HG03342 (cell line): Measurements from ENCODE around the gene NCLN.
"Not testable (repeated sequence)": the region's sequence is repeated elsewhere in the genome, so short reads cannot be mapped to it uniquely, and the experiment has no call there.

Experiments
- ATAC-seq: cut with Tn5 transposase; IDR thresholded peaks from one replicate; pipeline ENCODE4 v1.9.1; 2021; ENCODE audit warnings: mild to moderate bottlenecking, moderate library complexity; ENCODE audit not compliant: unreplicated experiment

Gene NCLN

DNA sequence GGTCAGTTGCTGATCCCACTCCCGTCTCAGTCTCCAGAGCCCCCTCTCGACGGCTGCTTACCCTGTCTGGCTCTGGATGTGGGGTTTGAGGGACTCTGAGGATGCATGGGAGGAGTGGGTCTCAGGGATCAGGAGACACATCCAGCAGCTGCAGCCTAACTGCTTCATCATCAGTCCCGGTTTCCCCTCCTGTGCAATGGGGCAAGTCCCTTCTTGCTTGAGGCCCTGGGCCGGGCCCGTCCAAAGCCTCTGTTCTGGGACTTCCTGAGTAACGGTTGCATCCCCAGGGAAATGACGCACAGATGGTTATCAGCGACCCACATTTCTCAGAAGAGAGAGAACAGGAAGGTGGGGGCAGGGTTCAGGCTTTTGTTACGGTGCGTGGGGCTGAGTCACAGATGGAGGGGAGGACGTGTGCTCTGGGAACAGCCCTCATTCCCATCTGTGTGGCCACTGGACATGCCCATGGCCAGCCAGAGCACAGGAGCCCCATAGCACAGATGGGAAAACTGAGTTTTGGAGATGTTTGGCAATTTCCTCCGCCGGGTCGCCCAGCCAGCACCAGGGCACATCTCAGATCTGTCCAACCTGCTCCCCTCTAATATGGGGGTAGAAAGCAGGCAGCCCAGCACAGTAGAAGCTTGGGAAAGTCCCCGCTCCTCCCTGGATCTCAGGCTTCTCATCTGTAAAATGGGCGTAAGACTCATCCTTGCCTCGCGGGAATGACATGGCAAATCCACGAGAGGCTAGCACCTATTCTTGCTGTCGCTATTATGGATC, 30.6 kb upstream of the NCLN start:
- ATAC-seq, result peak; percentile 72

DNA sequence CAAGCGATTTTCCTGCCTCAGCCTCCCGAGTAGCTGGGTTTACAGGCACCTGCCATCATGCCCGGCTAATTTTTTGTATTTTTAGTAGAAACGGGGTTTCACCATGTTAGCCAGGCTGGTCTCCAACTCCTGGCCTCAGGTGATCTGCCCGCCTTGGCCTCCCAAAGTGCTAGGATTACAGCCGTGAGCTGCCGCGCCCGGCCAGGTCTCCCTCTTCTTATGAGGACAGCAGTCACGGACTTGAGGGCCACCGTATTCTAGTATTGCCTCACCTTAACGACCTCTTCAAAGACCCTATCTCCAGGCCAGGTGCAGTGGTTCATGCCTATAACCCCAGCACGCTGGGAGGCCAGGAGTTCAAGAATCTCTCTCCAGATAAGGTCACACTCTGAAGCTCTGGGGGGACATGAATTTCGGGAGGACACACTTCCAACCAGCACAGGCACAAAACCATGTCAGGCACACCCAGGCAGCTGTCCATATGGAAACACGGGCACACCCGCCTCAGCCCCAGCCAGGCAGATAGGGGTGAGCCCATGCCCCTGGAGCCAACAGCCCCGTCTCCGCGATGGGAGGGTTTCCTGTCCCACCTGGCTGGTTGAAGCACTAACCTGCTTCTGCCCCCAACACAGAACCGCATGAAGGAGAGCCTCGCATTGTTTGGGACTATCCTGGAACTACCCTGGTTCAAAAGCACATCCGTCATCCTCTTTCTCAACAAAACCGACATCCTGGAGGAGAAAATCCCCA, 28.5 kb upstream of the NCLN start:
- ATAC-seq, result no peak

DNA sequence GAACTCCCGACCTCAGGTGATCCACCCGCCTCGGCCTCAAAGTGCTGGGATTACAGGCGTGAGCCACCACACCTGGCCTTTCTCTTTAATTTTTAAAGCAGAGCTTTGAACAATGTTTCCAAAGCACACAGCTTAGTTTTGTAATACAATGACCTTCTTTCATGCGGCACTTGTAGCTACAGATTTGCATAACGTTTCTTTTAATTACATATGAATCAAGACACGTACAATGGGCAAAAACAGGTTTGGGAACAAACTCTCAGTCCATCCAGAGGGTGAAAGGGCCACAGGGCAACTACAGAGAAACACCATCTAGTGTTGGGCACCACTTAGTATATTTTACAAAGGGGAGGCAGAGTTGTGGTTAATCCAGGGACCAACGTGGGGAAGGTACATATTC, 26.2 kb upstream of the NCLN start:
- ATAC-seq, result no peak

DNA sequence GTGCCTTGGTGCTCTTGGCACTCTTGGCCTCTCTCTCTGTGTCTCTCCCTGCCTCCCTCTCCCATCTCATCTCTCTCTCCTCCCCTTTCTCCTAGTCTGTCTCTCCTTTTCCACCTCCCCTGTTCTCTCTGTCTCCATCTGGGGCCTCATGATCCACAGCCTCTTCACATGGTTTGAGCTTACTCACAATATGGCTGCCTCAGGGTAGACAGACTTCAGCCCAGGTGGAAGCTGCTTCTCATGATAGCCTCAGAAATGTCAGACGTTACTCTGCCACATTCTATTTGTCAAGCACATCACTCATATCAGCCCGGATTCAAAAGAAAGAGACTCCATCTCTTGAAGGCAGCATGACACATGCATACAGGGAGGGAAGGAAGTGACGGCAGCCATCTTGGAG, 25.5 kb upstream of the NCLN start:
- no peak for ATAC-seq

DNA sequence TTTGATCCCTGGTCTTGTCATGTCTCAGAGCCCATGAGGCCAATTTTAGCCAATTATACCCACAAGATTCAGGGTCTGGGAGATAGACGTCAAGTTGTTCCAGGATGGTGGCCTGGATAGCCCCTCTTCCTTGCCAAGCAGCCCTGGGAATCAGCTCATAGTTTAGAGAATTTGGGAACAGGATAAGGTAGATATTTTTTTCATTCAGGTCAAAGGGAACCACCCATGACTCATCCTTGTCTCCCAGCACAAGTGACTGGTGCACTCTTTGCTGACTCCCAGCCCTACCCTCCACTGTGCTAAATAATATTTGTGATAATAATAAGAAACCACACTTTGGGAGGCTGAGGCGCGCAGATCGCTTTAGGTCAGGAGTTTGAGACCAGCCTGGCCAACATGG, 24.3 kb upstream of the NCLN start:
- no peak for ATAC-seq

DNA sequence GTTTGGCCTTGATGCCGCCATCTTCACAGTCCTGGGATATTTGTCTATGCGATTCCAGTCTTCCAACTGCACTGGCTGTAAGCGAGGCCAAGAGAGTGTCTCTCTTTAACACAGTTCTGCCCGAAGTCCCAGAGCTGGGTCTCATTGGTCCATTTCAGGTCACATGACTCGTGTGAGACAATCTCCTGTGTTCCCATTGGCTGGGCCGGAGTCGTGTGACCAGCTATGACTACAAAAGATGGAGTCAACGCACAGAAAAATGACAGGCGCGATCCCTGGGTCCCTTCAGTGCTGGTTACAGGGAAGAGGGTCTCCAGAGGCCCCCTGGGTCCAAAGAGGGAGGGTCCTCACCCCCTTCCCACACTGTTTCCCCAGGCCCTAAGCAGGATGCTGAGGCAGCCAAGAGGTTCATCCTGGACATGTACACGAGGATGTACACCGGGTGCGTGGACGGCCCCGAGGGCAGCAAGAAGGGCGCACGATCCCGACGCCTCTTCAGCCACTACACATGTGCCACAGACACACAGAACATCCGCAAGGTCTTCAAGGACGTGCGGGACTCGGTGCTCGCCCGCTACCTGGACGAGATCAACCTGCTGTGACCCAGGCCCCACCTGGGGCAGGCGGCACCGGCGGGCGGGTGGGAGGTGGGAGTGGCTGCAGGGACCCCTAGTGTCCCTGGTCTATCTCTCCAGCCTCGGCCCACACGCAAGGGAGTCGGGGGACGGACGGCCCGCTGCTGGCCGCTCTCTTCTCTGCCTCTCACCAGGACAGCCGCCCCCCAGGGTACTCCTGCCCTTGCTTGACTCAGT, 23.1 kb upstream of the NCLN start:
- no peak for ATAC-seq

DNA sequence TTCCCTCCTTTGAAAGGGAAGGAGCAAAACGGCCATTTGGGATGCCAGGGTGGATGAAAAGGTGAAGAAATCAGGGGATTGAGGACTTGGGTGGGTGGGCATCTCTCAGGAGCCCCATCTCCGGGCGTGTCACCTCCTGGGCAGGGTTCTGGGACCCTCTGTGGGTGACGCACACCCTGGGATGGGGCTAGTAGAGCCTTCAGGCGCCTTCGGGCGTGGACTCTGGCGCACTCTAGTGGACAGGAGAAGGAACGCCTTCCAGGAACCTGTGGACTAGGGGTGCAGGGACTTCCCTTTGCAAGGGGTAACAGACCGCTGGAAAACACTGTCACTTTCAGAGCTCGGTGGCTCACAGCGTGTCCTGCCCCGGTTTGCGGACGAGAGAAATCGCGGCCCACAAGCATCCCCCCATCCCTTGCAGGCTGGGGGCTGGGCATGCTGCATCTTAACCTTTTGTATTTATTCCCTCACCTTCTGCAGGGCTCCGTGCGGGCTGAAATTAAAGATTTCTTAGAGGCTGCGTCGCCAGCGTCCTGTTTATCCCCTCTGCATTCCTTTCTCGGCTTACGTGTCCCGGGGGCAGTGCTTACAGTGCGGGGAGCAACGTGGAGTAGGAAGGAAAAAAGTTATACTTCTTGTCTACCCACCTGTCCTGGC, 22.4 kb upstream of the NCLN start:
- peak; percentile 55 for ATAC-seq

DNA sequence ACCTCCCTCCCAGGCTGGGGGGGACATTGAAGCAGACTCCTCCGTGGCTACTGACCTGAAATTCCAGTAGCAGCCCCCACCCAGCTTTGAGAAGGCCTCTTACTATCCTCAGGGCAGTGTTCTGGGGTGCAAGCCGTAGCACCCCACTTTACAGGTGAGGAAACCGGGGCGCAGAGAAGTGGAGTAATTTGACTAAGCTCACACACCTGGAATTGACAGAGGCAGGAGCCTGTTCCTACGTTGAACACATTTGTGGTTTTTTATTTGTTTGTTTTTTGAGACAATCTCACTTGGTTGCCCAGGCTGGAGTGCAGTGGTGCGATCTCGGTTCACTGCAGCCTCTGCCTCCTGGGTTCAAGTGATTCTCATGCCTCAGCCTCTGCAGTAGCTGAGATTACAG, 21.8 kb upstream of the NCLN start:
- ATAC-seq, result no peak

DNA sequence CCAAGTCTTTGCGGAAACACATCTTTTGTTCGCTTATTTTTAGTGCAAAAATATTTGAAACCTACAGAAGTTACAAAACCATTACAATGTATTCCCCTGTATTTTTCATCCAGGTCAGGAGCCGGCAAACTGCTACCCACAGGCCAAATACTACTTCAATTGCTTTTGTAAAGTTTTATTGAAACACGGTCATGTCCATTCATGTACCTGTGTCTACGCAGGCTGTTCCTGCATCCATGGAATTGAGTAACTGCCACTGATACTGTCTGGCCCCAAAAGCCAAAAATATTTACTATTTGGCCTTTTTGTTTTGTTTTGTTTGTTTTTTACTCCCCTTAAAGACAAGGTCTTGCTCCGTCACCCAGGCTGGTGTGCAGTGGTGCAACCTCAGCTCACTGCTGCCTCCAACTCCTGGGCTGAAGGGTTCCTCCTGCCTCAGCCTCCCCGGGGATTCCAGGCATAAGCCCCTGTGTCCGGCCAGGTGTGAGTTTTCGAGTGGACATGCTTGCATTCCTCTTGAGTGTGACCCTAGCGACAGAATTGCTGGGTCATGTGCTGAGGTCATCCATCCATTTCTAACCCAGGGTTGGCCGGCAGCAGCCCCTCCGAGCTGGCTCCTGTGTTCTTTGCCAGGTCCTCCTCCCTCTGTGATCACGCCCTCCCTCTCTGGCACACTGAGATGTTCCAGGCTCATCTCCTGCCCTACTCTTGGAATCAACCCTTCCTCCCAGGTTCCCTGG, 18.0 kb upstream of the NCLN start:
- ATAC-seq, result no peak

DNA sequence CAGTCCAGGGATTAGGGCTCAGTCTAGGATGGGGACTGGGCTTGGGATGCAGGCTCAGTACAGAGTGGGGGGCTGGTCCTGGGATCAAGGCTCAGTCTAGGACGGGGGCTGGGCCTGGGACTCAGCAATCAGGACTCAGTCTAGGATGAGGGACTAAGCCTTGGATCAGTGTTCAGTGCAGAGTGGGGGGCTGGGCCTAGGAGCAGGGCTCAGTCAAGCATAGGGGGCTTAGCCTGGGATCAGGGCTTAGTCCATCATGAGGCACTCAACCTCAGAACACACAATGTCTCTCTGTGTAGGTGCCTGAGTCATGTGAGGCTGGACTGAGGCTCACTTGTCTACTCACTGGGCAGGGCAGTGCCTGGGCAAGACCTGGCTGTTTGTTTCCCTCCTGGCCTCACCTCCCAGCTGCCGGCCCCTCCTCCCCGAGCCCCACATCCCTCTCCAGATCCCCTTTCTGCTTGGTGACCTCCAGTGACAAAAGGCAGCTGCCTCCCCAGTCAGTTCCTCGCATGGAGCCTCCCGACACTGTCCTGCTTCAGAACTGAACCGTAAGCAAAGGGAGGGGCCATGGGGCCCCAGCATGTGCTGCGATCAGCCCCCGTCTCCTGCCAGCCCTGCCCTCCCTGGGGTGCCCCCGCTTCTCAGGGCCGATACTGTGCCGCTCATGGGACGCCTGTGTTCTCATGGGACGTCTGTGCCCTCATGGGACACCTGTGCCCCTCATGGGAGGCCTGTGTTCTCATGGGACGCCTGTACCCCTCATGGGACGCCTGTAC, 13.6 kb upstream of the NCLN start:
- ATAC-seq, result no peak

DNA sequence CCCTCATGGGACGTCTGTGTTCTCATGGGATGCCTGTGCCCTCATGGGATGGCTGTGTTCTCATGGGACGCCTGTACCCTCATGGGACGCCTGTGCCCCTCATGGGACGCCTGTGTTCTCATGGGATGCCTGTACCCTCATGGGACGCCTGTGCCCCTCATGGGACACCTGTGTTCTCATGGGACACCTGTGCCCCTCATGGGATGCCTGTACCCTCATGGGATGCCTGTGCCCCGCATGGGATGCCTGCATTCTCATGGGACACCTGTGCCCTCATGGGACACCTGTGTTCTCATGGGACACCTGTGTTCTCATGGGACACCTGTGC, 13.1 kb upstream of the NCLN start:
- ATAC-seq, result not testable (repeated sequence)

DNA sequence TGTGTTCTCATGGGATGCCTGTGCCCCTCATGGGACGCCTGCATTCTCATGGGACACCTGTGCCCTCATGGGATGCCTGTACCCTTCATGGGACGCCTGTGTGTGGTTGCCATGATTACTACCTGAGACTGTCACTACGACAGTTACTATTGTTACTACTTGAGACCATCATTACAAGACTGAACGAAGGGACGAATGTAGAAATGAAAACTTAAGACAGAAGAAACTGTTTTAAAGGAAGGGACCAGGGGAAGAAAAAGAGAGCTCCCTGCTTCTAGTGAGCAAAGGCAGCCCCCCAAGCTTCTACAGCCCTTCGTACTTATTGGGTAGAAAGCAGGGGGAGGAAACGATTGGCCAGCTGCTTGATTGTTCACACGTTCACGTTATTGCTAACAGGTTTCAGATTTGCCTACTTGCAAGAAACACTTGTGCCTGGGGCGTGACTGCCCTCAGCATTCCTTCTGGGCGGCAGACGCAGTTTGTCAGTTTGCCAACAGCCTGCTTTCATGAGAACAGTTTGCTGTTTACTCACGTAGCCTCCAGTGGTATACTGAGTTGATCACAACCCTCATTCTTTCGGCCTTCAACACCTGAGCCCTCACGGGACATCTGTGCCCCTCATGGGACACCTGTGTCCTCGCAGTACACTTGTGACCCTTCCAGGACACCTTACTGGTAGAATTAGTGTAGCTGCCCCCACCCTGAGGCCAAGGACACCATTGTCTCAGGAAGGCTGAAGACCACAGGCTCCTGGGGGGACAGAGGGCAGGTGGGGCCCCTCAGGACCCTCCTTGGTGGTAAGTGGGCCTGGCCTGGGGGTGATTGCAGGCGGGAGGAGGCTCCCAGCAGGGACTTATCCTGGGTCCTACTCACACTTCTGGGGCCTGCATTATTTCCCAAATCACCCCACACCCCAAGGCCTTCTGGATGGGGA, 9.7 kb upstream of the NCLN start:
- ATAC-seq, result no peak

DNA sequence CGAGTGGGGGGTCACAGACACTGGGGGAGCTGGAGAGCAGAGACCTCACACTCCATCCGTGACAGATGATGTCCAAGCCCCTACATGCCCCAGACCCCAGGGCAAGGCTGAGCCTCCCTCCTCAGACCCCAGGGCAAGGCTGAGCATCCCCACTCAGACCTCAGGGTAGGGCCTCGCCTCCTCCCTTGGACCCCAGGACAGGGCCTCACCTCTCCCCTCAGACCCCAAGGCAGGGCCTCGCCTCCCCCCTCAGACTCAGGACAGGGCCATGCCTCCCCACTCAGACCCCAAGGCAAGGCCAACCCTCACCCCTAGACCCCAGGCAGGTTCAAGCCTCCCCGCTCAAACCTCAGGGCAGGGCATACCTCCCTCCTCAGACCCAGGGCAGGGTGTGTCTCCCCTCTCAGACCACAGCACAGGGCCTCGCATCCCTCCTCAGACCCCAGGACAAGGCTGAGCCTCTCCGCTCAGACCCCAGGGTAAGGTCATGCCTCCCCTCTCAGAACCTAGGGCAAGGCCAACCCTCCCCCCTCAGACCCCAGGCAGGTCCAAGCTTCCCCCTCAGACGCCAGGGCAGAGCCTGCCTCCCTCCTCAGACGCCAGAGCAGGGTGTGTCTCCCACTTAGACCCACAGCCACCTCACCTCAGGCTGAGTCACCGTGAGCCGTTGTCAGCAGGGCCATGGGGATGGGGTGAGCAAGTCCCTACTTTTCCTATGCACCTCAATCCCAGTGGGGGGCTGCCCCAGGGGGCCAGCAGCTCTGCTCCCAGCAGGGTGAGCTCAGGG, 8.8 kb upstream of the NCLN start:
- ATAC-seq, result no peak

DNA sequence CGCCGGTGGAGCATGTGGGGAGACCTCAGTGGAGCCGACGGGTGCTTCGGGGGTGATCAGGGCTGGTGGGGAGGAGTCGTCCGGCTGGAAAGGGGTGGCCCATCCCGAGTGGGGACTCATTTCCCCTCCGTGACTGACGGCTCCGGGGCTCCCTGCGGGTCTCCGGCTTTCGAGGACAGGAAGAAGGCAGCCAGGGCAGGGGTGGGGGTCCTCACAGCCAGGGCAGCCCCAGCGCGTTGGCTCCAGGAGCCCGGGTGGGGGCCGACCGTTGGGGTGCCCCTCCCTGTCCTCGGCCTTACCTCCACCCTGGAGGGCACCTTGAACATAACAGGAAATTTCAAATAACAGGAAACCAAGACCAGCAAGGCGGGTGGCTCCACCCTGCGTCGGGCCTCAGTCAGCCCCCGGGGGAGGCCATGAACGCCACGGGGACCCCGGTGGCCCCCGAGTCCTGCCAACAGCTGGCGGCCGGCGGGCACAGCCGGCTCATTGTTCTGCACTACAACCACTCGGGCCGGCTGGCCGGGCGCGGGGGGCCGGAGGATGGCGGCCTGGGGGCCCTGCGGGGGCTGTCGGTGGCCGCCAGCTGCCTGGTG, 7.3 kb upstream of the NCLN start, which contains the start of gene S1PR4:
S1PR4 (plus strand) TSS at position 393 of the 596 bp plus-strand sequence; CDS start at position 417, 24 bp downstream.
- no peak for ATAC-seq

DNA sequence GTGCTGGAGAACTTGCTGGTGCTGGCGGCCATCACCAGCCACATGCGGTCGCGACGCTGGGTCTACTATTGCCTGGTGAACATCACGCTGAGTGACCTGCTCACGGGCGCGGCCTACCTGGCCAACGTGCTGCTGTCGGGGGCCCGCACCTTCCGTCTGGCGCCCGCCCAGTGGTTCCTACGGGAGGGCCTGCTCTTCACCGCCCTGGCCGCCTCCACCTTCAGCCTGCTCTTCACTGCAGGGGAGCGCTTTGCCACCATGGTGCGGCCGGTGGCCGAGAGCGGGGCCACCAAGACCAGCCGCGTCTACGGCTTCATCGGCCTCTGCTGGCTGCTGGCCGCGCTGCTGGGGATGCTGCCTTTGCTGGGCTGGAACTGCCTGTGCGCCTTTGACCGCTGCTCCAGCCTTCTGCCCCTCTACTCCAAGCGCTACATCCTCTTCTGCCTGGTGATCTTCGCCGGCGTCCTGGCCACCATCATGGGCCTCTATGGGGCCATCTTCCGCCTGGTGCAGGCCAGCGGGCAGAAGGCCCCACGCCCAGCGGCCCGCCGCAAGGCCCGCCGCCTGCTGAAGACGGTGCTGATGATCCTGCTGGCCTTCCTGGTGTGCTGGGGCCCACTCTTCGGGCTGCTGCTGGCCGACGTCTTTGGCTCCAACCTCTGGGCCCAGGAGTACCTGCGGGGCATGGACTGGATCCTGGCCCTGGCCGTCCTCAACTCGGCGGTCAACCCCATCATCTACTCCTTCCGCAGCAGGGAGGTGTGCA, 6.6 kb upstream of the NCLN start:
- ATAC-seq, result no peak

DNA sequence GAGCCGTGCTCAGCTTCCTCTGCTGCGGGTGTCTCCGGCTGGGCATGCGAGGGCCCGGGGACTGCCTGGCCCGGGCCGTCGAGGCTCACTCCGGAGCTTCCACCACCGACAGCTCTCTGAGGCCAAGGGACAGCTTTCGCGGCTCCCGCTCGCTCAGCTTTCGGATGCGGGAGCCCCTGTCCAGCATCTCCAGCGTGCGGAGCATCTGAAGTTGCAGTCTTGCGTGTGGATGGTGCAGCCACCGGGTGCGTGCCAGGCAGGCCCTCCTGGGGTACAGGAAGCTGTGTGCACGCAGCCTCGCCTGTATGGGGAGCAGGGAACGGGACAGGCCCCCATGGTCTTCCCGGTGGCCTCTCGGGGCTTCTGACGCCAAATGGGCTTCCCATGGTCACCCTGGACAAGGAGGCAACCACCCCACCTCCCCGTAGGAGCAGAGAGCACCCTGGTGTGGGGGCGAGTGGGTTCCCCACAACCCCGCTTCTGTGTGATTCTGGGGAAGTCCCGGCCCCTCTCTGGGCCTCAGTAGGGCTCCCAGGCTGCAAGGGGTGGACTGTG, 5.9 kb upstream of the NCLN start:
- no peak for ATAC-seq
